GM23248 (cell line): ENCODE measurements around the gene PFKFB1.

Experiments used
- EZH2 ChIP-seq: fragments of 200-600 bp; sonication (generic); IDR thresholded peaks from 2 replicates; pipeline ENCODE4 v1.6.1; 2018; ENCODE audit warnings: antibody characterized with exemption, mild to moderate bottlenecking; ENCODE audit not compliant: insufficient read depth, poor library complexity, severe bottlenecking
- EZH2phosphoT487 ChIP-seq: fragments of 200-600 bp; sonication (generic); IDR thresholded peaks from 2 replicates; pipeline ENCODE4 v1.6.1; 2018; ENCODE audit warnings: antibody characterized with exemption, moderate library complexity, mild to moderate bottlenecking, low read depth; ENCODE audit not compliant: insufficient read depth

DNA sequence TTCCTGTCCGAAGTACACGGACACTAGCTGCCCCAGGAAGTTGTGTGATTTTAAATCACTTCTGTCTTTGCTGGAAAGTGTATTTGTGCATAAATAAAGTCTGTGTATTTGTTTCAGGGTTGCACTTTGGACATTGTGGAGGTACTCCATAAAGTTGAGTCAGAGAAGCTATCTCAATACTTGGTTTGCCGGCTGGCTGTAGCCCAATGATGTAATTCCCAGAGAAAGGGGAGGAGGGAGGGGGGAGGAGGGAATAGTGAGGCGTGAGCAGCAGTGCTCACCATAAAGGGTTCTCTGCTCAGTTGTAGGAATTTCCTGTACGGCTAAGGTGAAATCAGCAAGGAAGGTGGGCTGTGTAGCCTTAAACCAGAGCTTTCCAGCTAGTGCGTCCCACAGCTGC, 13.7 kb upstream of the PFKFB1 start:
- no peak for TF ChIP-seq EZH2
- no peak for TF ChIP-seq EZH2phosphoT487
